Measurements from ENCODE around the gene PIGL.
A peak's percentile ranks its signal among the peaks of the same experiment; 100 is the strongest.
"Not testable (repeated sequence)": the region's sequence is repeated elsewhere in the genome, so short reads cannot be mapped to it uniquely, and the experiment has no call there.

The PIGL gene

GRCh38 chr17:16217002-16217635 is at the start of gene PIGL:
PIGL (plus strand) TSS chr17:16217210; CDS start chr17:16217227, 17 bp downstream.
- DNase-seq, result peak; percentile 81 to 89

GRCh38 chr17:16171613-16172012 is 45.4 kb upstream of the PIGL start:
- DNase-seq, result no peak

- DNase-seq, result no peak
Observed at GRCh38 chr17:16178836-16179235, 38.2 kb upstream of the PIGL start.

- DNase-seq, result no peak
Observed at GRCh38 chr17:16181581-16181980, 35.4 kb upstream of the PIGL start.

GRCh38 chr17:16187642-16188041 is 29.4 kb upstream of the PIGL start:
- no peak for DNase-seq

- no peak for DNase-seq
Observed at GRCh38 chr17:16189791-16190348, 27.1 kb upstream of the PIGL start.

- no peak for DNase-seq
Observed at GRCh38 chr17:16190703-16191360, 26.2 kb upstream of the PIGL start.

GRCh38 chr17:16191604-16192003 is 25.4 kb upstream of the PIGL start:
- DNase-seq, result no peak

GRCh38 chr17:16194307-16194835 is 22.6 kb upstream of the PIGL start:
- DNase-seq, result not testable (repeated sequence)

GRCh38 chr17:16197276-16197675 is 19.7 kb upstream of the PIGL start:
- DNase-seq, result no peak

GRCh38 chr17:16199093-16199492 is 17.9 kb upstream of the PIGL start:
- no peak for DNase-seq

GRCh38 chr17:16201693-16202131 is 15.3 kb upstream of the PIGL start:
- DNase-seq, result not testable (repeated sequence)

- not testable (repeated sequence) for DNase-seq
Observed at GRCh38 chr17:16202554-16203500, 14.2 kb upstream of the PIGL start.

- not testable (repeated sequence) for DNase-seq
Observed at GRCh38 chr17:16204763-16205162, 12.2 kb upstream of the PIGL start.

GRCh38 chr17:16211590-16211989 is 5.4 kb upstream of the PIGL start:
- no peak for DNase-seq

- DNase-seq, result no peak
Observed at GRCh38 chr17:16212793-16213192, 4.2 kb upstream of the PIGL start.

GRCh38 chr17:16214190-16215001 is 2.6 kb upstream of the PIGL start:
- DNase-seq, result peak in 1 of 2 experiments; percentile 14

GRCh38 chr17:16215002-16215272 is 2.1 kb upstream of the PIGL start:
- DNase-seq, result no peak

- DNase-seq, result peak; percentile 85
Observed at GRCh38 chr17:16215273-16215964, 1.6 kb upstream of the PIGL start, which contains the start of gene NCOR1. NCOR1 (minus strand) TSS chr17:16215534; CDS start chr17:16194569, 20,965 bp downstream.

- DNase-seq, result peak in 1 of 2 experiments; percentile 5
Observed at GRCh38 chr17:16215965-16216316, 1.1 kb upstream of the PIGL start.

- DNase-seq, result not testable (repeated sequence)
Observed at GRCh38 chr17:16216341-16217001, 539 bp upstream of the PIGL start.

All from stimulated activated CD4-positive, alpha-beta T cell treated with anti-CD3 and anti-CD28 coated beads, Interleukin-4, amount 100 ng/mL, for 4 hours (primary cell).